H9 (cell line): ENCODE data around the gene NFATC2IP. TPM values are rescaled to one million over a fixed set of nuclear protein-coding genes. Genes with fewer than 3 reads are reported as not detected.

Experiments
- DNase-seq: peaks from one replicate; pipeline ENCODE4 v3.0.0-alpha.2; 2017
- H2AFZ ChIP-seq: one replicate; pipeline ENCODE4 v1.6.1; 2013; ENCODE audit warnings: mild to moderate bottlenecking, low read length, control low read depth, moderate library complexity
- H2AK5ac ChIP-seq: 2 replicates; pipeline ENCODE4 v1.6.1; 2013; ENCODE audit warnings: low read length, control low read depth, mixed read lengths; ENCODE audit not compliant: insufficient read length
- H2BK120ac ChIP-seq: one replicate; pipeline ENCODE4 v1.6.1; 2013; ENCODE audit warnings: low read depth, mild to moderate bottlenecking, low read length, control low read depth, inconsistent platforms; ENCODE audit not compliant: poor library complexity, severe bottlenecking
- H2BK12ac ChIP-seq: 2 replicates; pipeline ENCODE4 v1.6.1; 2013; ENCODE audit warnings: low read length, control low read depth, mixed read lengths, low read depth; ENCODE audit not compliant: insufficient read length
- H2BK15ac ChIP-seq: 2 replicates; pipeline ENCODE4 v1.6.1; 2013; ENCODE audit warnings: low read depth, low read length, control low read depth
- H2BK20ac ChIP-seq: one replicate; pipeline ENCODE4 v1.6.1; 2013; ENCODE audit warnings: low read depth, mild to moderate bottlenecking, low read length, control low read depth, inconsistent platforms; ENCODE audit not compliant: poor library complexity, severe bottlenecking
- H2BK5ac ChIP-seq: 2 replicates; pipeline ENCODE4 v1.6.1; 2013; ENCODE audit warnings: low read length, control low read depth, mixed read lengths; ENCODE audit not compliant: insufficient read length
- H3K14ac ChIP-seq: 2 replicates; pipeline ENCODE4 v1.6.1; 2013; ENCODE audit warnings: low read length, control low read depth; ENCODE audit not compliant: insufficient read depth
- H3K18ac ChIP-seq: 2 replicates; pipeline ENCODE4 v1.6.1; 2013; ENCODE audit warnings: low read depth, mild to moderate bottlenecking, mixed read lengths, low read length, control low read depth; ENCODE audit not compliant: insufficient read length
- H3K23ac ChIP-seq: 2 replicates; pipeline ENCODE4 v1.6.1; 2013; ENCODE audit warnings: low read length, control low read depth, mixed read lengths, low read depth; ENCODE audit not compliant: insufficient read length
- H3K23me2 ChIP-seq: 2 replicates; pipeline ENCODE4 v1.6.1; 2013; ENCODE audit warnings: low read depth, mild to moderate bottlenecking, mixed read lengths, low read length, control low read depth; ENCODE audit not compliant: insufficient read length, poor library complexity, severe bottlenecking
- H3K27ac ChIP-seq: 2 replicates; pipeline ENCODE4 v1.5.1; 2013; ENCODE audit warnings: low read length, control low read depth, mixed read lengths, low read depth; ENCODE audit not compliant: insufficient read length
- H3K27me3 ChIP-seq: 2 replicates; pipeline ENCODE4 v1.6.1; 2013; ENCODE audit warnings: low read length, control low read depth, inconsistent platforms; ENCODE audit not compliant: insufficient read depth
- H3K4ac ChIP-seq: 2 replicates; pipeline ENCODE4 v1.6.1; 2013; ENCODE audit warnings: low read depth, mild to moderate bottlenecking, control low read depth, inconsistent platforms, low read length, moderate library complexity
- H3K4me1 ChIP-seq: 2 replicates; pipeline ENCODE4 v1.6.1; 2013; ENCODE audit warnings: low read length, control low read depth, inconsistent platforms; ENCODE audit not compliant: insufficient read depth
- H3K4me2 ChIP-seq: 2 replicates; pipeline ENCODE4 v1.6.1; 2013; ENCODE audit warnings: low read length, control low read depth, mixed read lengths; ENCODE audit not compliant: insufficient read length, insufficient read depth
- H3K56ac ChIP-seq: 2 replicates; pipeline ENCODE4 v1.6.1; 2013; ENCODE audit warnings: low read depth, mild to moderate bottlenecking, mixed read lengths, low read length, control low read depth; ENCODE audit not compliant: insufficient read length
- H3K79me1 ChIP-seq: 2 replicates; pipeline ENCODE4 v1.6.1; 2013; ENCODE audit warnings: low read depth, mild to moderate bottlenecking, moderate library complexity, low read length, control low read depth, inconsistent platforms; ENCODE audit not compliant: insufficient read depth, poor library complexity, severe bottlenecking
- H3K79me2 ChIP-seq: 2 replicates; pipeline ENCODE4 v1.6.1; 2013; ENCODE audit warnings: low read length, control low read depth, inconsistent platforms; ENCODE audit not compliant: insufficient read depth
- H3K9ac ChIP-seq: 2 replicates; pipeline ENCODE4 v1.6.1; 2013; ENCODE audit warnings: low read length, control low read depth, mixed read lengths; ENCODE audit not compliant: insufficient read length; ENCODE audit errors: extremely low read depth
- H3K9me3 ChIP-seq: one replicate; pipeline ENCODE4 v1.6.1; 2013; ENCODE audit warnings: low read depth, low read length, inconsistent platforms; ENCODE audit not compliant: control insufficient read depth
- H3T11ph ChIP-seq: one replicate; pipeline ENCODE4 v1.6.1; 2013; ENCODE audit warnings: mild to moderate bottlenecking, low read length, control low read depth, inconsistent platforms
- H4K20me1 ChIP-seq: one replicate; pipeline ENCODE4 v1.6.1; 2013; ENCODE audit not compliant: control insufficient read depth, insufficient read length, insufficient read depth
- H4K5ac ChIP-seq: 2 replicates; pipeline ENCODE4 v1.6.1; 2013; ENCODE audit warnings: low read depth, mild to moderate bottlenecking, mixed read lengths, low read length, control low read depth; ENCODE audit not compliant: insufficient read length
- H4K8ac ChIP-seq: replicated peaks from 2 replicates; pipeline ENCODE4 v1.6.1; 2013; ENCODE audit warnings: low read length, control low read depth, mixed read lengths, low read depth; ENCODE audit not compliant: insufficient read length
- H4K91ac ChIP-seq: 2 replicates; pipeline ENCODE4 v1.6.1; 2013; ENCODE audit warnings: low read depth, mild to moderate bottlenecking, moderate library complexity, mixed read lengths, low read length, control low read depth; ENCODE audit not compliant: insufficient read length
- H3K27ac Mint-ChIP-seq, 3 experiments: 2 replicates in 2 of 3; 3 replicates in 1 of 3; pipeline ENCODE4 v1.8.0; 2020 to 2021; ENCODE audit warnings: mixed read lengths in 3 of 3, mild to moderate bottlenecking in 1 of 3, moderate library complexity in 1 of 3
- H3K27me3 Mint-ChIP-seq: 2 replicates; pipeline ENCODE4 v1.8.0; 2021; ENCODE audit warnings: low read depth, mild to moderate bottlenecking, moderate library complexity, mixed read lengths
- H3K36me3 Mint-ChIP-seq, 3 experiments: 2 replicates in 2 of 3; 3 replicates in 1 of 3; pipeline ENCODE4 v1.8.0; 2020 to 2021; ENCODE audit warnings: low read depth in 3 of 3, mixed read lengths in 3 of 3; ENCODE audit not compliant: insufficient read depth in 1 of 3
- H3K4me1 Mint-ChIP-seq, 2 experiments: 2 replicates each; pipeline ENCODE4 v1.8.0; 2020; ENCODE audit warnings: mixed read lengths in 2 of 2
- H3K4me3 Mint-ChIP-seq, 2 experiments: 2 replicates in 1 of 2; 3 replicates in 1 of 2; pipeline ENCODE4 v1.8.0; 2020 to 2021; ENCODE audit warnings: mild to moderate bottlenecking in 2 of 2, mixed read lengths in 2 of 2, moderate library complexity in 1 of 2
- H3K9me3 Mint-ChIP-seq, 2 experiments: 2 replicates in 1 of 2; 3 replicates in 1 of 2; pipeline ENCODE4 v1.8.0; 2020; ENCODE audit warnings: mild to moderate bottlenecking in 2 of 2, mixed read lengths in 2 of 2, moderate library complexity in 1 of 2
- CTCF ChIP-seq: fragments of 200-600 bp; sonication (generic); conservative IDR thresholded peaks from 3 replicates; pipeline ENCODE4 v1.8.0; 2021; ENCODE audit warnings: antibody characterized with exemption, mild to moderate bottlenecking
- WGBS: extraction: QIAGEN DNeasy Blood & Tissue Kit; methylation state at CpG from one replicate; pipeline ENCODE4 v1.1.7; 2013; ENCODE audit warnings: missing lambda C conversion rate, low lambda C conversion rate, mixed read lengths; ENCODE audit not compliant: insufficient read length; ENCODE audit errors: extremely low coverage; 5-methylcytosine and 5-hydroxymethylcytosine counted together
- total RNA-seq: library from RNA; stranded (reverse); gene quantifications from 2 replicates; pipeline ENCODE4 v1.2.1, GENCODE V29; 2021

NFATC2IP gene
- total RNA-seq, 1 experiment from 2014 or later, result 73.8 TPM

- no peak for TF ChIP-seq CTCF
- no peak overlapping the region for H4K5ac ChIP-seq
- peaks cover 9% of the 10 kb centered on the region for H3K23me2 ChIP-seq
- H2BK120ac ChIP-seq, result no peak overlapping the region
- H3K14ac ChIP-seq, result peak overlapping the region; percentile 78; the same call in 1 of the 2 replicates
- peaks cover 4% of the 10 kb centered on the region for H3K79me1 ChIP-seq
- no peak overlapping the region for H2AFZ ChIP-seq
- Mint-ChIP-seq H3K4me3 (peak overlapping the region; percentile 95 to 98), H3K27ac (peak overlapping the region; percentile 56 to 96 (median 92)), H3K4me1 (peaks cover 10 to 12% of the 10 kb centered on the region in 2 experiments), H3K9me3 (no peaks in the 10 kb centered on the region; a peak in 1 of 5 replicates), H3K27me3 (peaks cover 7% of the 10 kb centered on the region), H3K36me3 (peaks cover 25 to 50% (median 49%) of the 10 kb centered on the region in 3 experiments)
- WGBS, result no CpG with 5 or more reads among the region's 17 CpGs
- no peak overlapping the region for H2BK5ac ChIP-seq
- no peak overlapping the region for H3K27ac ChIP-seq
- no peak overlapping the region for H3T11ph ChIP-seq
- no peak overlapping the region for H2BK15ac ChIP-seq
- H2BK12ac ChIP-seq, result no peak overlapping the region
- no peak overlapping the region for H4K91ac ChIP-seq
- no peaks in the 10 kb centered on the region for H3K27me3 ChIP-seq
- no peak overlapping the region for H3K18ac ChIP-seq
- H3K9me3 ChIP-seq, result no peaks in the 10 kb centered on the region
- no peak overlapping the region for H3K56ac ChIP-seq
- no peak overlapping the region for H2AK5ac ChIP-seq
- H3K4ac ChIP-seq, result no peak overlapping the region
- H3K79me2 ChIP-seq, result peaks cover 8% of the 10 kb centered on the region; the same call in 1 of the 2 replicates
- no peaks in the 10 kb centered on the region for H3K4me1 ChIP-seq
- H4K20me1 ChIP-seq, result no peaks in the 10 kb centered on the region
- H3K23ac ChIP-seq, result no peak overlapping the region
- H3K4me2 ChIP-seq, result peak overlapping the region; percentile 94
- DNase-seq, result peak; percentile 38
- no peak overlapping the region for H2BK20ac ChIP-seq
- no peak overlapping the region for H4K8ac ChIP-seq
- peak overlapping the region; percentile 92 for H3K9ac ChIP-seq
These were observed 740 bp downstream of the NFATC2IP start for GRCh38 chr16:28951410-28951943.
